ENCODE measurements around the gene TMEM126B.

DNA sequence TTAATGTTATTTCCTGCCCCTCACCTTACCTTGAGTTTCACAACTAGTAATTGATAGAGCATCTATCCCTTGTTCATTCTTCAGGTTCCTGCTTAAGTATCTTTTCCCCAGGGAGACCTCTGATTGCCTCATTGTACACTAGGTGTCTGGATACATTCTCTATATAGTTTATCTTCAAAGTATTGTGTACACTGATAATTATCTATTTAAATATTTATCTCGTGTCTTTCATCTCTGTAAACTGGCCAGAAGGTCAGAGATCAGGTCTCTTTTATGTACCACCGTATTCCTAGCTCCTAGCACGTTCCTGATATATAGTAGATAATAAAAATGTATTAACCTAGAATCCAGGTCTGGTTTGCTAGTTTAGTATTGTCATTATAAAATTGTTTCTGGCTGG is 6.4 kb downstream of the TMEM126B start:
- TF ChIP-seq POLR2AphosphoS5 (IDR thresholded peaks at IDR 0.05): no peak
- TF ChIP-seq, protein P1, sequence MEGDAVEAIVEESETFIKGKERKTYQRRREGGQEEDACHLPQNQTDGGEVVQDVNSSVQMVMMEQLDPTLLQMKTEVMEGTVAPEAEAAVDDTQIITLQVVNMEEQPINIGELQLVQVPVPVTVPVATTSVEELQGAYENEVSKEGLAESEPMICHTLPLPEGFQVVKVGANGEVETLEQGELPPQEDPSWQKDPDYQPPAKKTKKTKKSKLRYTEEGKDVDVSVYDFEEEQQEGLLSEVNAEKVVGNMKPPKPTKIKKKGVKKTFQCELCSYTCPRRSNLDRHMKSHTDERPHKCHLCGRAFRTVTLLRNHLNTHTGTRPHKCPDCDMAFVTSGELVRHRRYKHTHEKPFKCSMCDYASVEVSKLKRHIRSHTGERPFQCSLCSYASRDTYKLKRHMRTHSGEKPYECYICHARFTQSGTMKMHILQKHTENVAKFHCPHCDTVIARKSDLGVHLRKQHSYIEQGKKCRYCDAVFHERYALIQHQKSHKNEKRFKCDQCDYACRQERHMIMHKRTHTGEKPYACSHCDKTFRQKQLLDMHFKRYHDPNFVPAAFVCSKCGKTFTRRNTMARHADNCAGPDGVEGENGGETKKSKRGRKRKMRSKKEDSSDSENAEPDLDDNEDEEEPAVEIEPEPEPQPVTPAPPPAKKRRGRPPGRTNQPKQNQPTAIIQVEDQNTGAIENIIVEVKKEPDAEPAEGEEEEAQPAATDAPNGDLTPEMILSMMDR (IDR thresholded peaks at IDR 0.05): no peak

Measured in breast epithelium (tissue), 3 donors.